IPS DF 6.9 (cell line): ENCODE results near the gene RHBDD2.
"Not testable (repeated sequence)": the region's sequence is repeated elsewhere in the genome, so short reads cannot be mapped to it uniquely, and the experiment has no call there.

Source experiments
- DNase-seq: peaks from one replicate; pipeline ENCODE4 v3.0.0-alpha.2; 2013; ENCODE audit warnings: low read depth, low spot score
- H3K27ac ChIP-seq: one replicate; pipeline ENCODE4 v1.5.1; 2013; ENCODE audit warnings: low read length, control low read depth
- H3K27me3 ChIP-seq: 2 replicates; pipeline ENCODE4 v1.6.1; 2013; ENCODE audit warnings: mild to moderate bottlenecking, low read length; ENCODE audit not compliant: control insufficient read depth, insufficient read depth
- H3K36me3 ChIP-seq: 2 replicates; pipeline ENCODE4 v1.6.1; 2013; ENCODE audit warnings: low read length; ENCODE audit not compliant: control insufficient read depth, insufficient read depth
- H3K4me1 ChIP-seq: 2 replicates; pipeline ENCODE4 v1.6.1; 2013; ENCODE audit warnings: low read length; ENCODE audit not compliant: control insufficient read depth, insufficient read depth
- H3K4me3 ChIP-seq: 2 replicates; pipeline ENCODE4 v1.5.1; 2013; ENCODE audit warnings: mild to moderate bottlenecking, low read length
- H3K9me3 ChIP-seq: 2 replicates; pipeline ENCODE4 v1.6.1; 2013; ENCODE audit warnings: low read length, inconsistent platforms; ENCODE audit not compliant: control insufficient read depth, insufficient read depth
- WGBS: extraction: QIAGEN DNeasy Blood & Tissue Kit; methylation state at CpG from one replicate; pipeline ENCODE4 v1.1.7; 2013; ENCODE audit warnings: mixed read lengths, missing lambda C conversion rate; ENCODE audit not compliant: insufficient read length, insufficient coverage; 5-methylcytosine and 5-hydroxymethylcytosine counted together

Gene RHBDD2

DNA sequence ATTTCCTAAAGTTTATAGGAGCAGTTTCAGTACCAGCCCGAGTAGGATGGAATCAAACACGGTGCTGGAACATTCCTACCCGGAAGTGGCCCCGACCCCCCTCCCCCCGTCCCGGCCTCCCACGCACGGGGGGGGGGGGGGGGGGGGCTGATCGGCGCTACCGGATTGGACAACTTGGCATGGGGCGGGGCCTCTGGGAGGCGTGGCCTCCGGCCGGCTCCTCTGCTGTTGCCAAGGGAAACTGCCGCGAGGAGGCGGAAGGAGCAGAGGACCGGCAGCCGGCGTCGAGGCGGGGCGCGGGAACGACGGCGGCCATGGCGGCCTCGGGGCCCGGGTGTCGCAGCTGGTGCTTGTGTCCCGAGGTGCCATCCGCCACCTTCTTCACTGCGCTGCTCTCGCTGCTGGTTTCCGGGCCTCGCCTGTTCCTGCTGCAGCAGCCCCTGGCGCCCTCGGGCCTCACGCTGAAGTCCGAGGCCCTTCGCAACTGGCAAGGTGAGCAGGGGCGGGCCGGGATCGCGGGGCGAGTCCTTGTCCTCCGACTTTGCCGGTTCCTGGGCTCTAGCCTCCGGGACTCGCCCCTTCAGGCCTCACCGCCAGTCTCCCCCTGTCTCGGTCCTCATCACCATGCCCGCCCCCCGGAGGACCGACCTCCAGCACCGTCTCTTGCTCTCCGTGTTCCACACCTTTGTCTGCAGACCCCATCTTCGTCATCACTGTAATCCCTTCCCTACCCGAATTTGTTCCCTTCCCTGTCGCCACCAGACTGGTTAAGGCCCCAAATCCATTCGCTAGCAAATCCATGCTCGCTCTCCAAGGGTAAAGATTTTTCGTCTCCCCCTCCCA is at the start of gene RHBDD2:
Gene RHBDD2, plus strand, starts transcription at position 266 of the 843 bp plus-strand sequence. Its CDS starts 49 bp downstream, at position 315.
- Histone ChIP-seq H3K4me3 (peak within 1 kb of the TSS; percentile 81), H3K36me3 (peaks cover 10% of the 10 kb centered on the region), H3K27ac (no peak within 1 kb of the TSS), H3K9me3 (no peaks in the 10 kb centered on the region), H3K27me3 (peaks cover 1% of the 10 kb centered on the region; the same call in 1 of the 2 replicates), H3K4me1 (peaks cover 1% of the 10 kb centered on the region)
- DNase-seq = peak; percentile 61
- no CpG with 5 or more reads among the region's 65 CpGs for WGBS

DNA sequence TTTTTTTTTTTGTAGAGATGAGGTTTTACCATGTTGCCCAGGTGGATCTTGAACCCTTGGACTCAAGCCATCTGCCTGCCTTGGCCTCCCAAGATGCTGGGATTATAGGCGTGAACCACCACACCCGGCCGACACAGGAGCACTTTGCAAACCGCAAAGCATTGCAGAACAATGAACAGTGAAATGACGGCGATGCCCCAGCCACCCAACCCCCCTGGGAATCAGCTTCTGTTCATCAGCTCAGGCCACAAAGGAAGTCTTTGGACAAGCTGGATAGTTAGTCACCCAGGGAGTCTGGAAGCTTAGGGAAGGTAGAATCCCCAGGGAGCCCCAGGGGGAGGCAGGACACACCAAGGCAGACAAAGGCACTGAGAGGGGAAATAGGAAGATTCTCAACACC is 49.2 kb upstream of the RHBDD2 start:
- H3K27ac ChIP-seq, H3K36me3 ChIP-seq, DNase-seq, H3K4me1 ChIP-seq, H3K9me3 ChIP-seq, H3K27me3 ChIP-seq, H3K4me3 ChIP-seq: not testable (repeated sequence)
- no CpG with 5 or more reads among the region's 6 CpGs for WGBS

GRCh38 chr7:75830978-75831377 is 47.9 kb upstream of the RHBDD2 start:
- Histone ChIP-seq H3K4me3 (no peak overlapping the region), H3K27me3 (no peaks in the 10 kb centered on the region), H3K9me3 (no peaks in the 10 kb centered on the region), H3K27ac (no peak overlapping the region), H3K36me3 (no peaks in the 10 kb centered on the region), H3K4me1 (no peaks in the 10 kb centered on the region; the same call in 1 of the 2 replicates)
- DNase-seq = no peak
- WGBS = no CpG with 5 or more reads among the region's 6 CpGs

DNA sequence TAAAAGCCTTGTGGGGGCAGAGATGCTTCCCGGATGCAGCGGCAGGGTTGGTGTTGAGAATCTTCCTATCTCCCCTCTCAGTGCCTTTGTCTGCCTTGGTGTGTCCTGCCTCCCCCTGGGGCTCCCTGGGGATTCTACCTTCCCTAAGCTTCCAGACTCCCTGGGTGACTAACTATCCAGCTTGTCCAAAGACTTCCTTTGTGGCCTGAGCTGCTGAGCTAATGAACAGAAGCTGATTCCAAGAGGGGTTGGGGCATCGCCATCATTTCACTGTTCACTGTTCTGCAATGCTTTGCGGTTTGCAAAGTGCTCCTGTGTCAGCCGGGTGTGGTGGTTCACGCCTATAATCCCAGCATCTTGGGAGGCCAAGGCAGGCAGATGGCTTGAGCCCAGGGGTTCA is 45.2 kb upstream of the RHBDD2 start:
- not testable (repeated sequence) for H3K27me3 ChIP-seq, H3K4me3 ChIP-seq, H3K9me3 ChIP-seq, H3K36me3 ChIP-seq, H3K4me1 ChIP-seq, DNase-seq, H3K27ac ChIP-seq
- no CpG with 5 or more reads among the region's 6 CpGs for WGBS

DNA sequence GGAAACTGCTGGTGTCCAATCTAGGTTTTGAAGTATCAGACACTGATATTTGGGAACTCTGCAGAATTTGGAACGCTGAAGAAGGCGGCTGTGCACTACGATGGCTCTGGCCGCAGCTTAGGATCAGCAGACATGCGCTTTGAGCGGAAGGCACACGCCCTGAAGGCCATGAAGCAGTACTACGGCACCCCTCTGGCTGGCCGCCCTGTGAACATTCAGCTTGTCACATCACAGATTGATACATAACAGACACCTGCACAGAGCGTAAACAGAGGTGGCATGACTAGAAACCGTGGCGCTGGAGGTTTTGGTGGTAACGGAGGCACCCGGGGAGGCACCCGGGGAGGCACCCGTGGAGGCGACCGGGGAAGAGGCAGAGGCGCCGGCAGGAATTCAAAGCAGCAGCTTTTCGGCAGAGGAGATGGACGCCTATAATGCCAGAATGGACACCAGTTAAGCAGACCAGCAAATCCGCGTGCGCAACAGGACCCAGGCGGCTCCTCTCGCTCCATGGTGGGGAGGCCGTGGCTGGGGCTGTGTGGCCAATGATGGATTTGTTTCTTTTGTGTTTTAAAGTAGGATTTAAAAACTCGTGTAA is 43.0 kb upstream of the RHBDD2 start:
- WGBS = no CpG with 5 or more reads among the region's 29 CpGs
- no peaks in the 10 kb centered on the region; the same call in 1 of the 2 replicates for H3K4me1 ChIP-seq

GRCh38 chr7:75836798-75837197 is 42.0 kb upstream of the RHBDD2 start:
- Histone ChIP-seq H3K27me3 (no peaks in the 10 kb centered on the region), H3K36me3 (no peaks in the 10 kb centered on the region), H3K27ac (no peak overlapping the region), H3K4me3 (no peak overlapping the region), H3K4me1 (no peaks in the 10 kb centered on the region; the same call in 1 of the 2 replicates), H3K9me3 (no peaks in the 10 kb centered on the region)
- DNase-seq = no peak
- WGBS = no CpG with 5 or more reads among the region's 7 CpGs

More for the DNA sequence above, 43.0 kb upstream of the RHBDD2 start:
- no peak overlapping the region for H3K4me3 ChIP-seq
- no peak overlapping the region for H3K27ac ChIP-seq
- no peaks in the 10 kb centered on the region for H3K27me3 ChIP-seq
- no peaks in the 10 kb centered on the region for H3K36me3 ChIP-seq
- DNase-seq = no peak
- no peaks in the 10 kb centered on the region for H3K9me3 ChIP-seq

DNA sequence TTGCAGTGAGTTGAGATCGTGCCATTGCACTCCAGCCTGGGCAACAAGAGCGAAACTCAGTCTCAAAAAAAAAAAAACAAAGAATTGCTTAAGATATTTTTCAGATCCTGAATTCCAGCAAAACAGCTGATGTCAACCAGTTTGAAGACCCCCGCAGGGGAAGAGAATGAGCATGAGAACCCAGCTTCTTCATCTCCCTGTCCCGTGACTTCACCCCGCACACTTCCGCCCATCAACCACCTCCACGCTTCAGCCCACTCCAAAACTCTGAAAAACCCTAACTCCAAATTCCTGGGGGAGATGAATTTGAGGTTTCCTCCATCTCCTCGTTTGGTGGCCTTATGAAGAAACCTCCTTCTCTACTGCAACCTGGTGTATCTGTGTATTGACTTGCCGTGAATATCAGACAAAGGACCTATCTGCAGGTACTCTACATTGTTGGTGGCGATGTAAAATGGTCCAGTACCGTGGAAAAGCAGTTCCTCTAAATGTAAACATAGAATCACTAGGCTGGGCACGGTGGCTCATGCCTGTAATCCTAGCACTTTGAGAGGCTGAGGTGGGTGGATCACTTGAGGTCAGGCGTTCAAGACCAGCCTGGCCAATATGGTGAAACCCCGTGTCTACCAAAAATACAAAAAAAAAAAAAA is 40.4 kb upstream of the RHBDD2 start:
- not testable (repeated sequence) for H3K4me3 ChIP-seq, H3K27me3 ChIP-seq, DNase-seq, H3K27ac ChIP-seq, H3K4me1 ChIP-seq, H3K36me3 ChIP-seq, H3K9me3 ChIP-seq
- 100% methylated on average over 3 of the region's 14 CpGs for WGBS

DNA sequence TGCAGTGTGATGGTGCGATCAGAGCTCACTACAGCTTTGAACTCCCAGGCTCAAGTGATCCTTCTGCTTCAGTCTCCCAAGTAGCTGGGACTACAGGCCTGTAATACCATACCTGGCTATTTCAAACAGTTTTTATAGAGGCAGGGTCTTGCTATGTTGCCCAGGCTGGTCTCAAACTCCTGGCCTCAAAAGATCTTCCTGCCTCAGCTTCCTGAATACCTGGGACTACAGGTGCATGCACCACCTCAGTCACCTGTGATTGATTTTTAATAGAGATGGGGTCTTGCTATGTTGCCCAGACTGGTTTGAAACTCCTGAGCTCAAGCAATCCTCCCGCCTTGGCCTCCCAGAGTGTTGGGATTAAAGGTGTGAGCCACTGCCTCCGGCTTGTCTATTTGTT is 38.8 kb upstream of the RHBDD2 start:
- Histone ChIP-seq H3K27ac (no peak overlapping the region), H3K9me3 (no peaks in the 10 kb centered on the region), H3K4me1 (no peaks in the 10 kb centered on the region; the same call in 1 of the 2 replicates), H3K4me3 (no peak overlapping the region), H3K36me3 (no peaks in the 10 kb centered on the region), H3K27me3 (no peaks in the 10 kb centered on the region)
- DNase-seq = no peak
- no CpG with 5 or more reads among the region's 3 CpGs for WGBS

GRCh38 chr7:75842836-75843446 is 35.9 kb upstream of the RHBDD2 start:
- Histone ChIP-seq H3K4me3 (no peak overlapping the region), H3K27me3 (no peaks in the 10 kb centered on the region), H3K36me3 (no peaks in the 10 kb centered on the region), H3K4me1 (no peaks in the 10 kb centered on the region), H3K27ac (no peak overlapping the region), H3K9me3 (no peaks in the 10 kb centered on the region)
- WGBS = no CpG with 5 or more reads among the region's 8 CpGs
- no peak for DNase-seq

- Histone ChIP-seq H3K27ac (no peak overlapping the region), H3K27me3 (no peaks in the 10 kb centered on the region), H3K9me3 (no peaks in the 10 kb centered on the region), H3K4me3 (no peak overlapping the region), H3K4me1 (no peaks in the 10 kb centered on the region), H3K36me3 (no peaks in the 10 kb centered on the region)
- no CpG with 5 or more reads among the region's 9 CpGs for WGBS
- DNase-seq = no peak
These were observed 35.2 kb upstream of the RHBDD2 start for GRCh38 chr7:75843613-75844116.
